SK-N-SH treated with all-trans-retinoic acid at 6 μM for 48 hours (cell line): ENCODE results near the gene TMEM87B.

Experiments
- ATAC-seq: fragments of 200-7000 bp; cut with Tn5 transposase; 3 replicates; pipeline ENCODE4 v1.9.1; 2020; ENCODE audit warnings: mild to moderate bottlenecking, moderate library complexity
- ARNTL ChIP-seq: fragments of 450-650 bp; formaldehyde crosslinking; IDR thresholded peaks from 2 replicates; pipeline ENCODE4 v1.5.0; 2020; ENCODE audit warnings: low read depth, mild to moderate bottlenecking, moderate library complexity, borderline replicate concordance
- BACH2 ChIP-seq: fragments of 250-450 bp; sonication (Bioruptor Pico); IDR thresholded peaks from 2 replicates; pipeline ENCODE4 v1.9.0; 2021; ENCODE audit warnings: mild to moderate bottlenecking, borderline replicate concordance
- CSDC2 ChIP-seq: fragments of 250-450 bp; sonication (Bioruptor Pico); IDR thresholded peaks from 2 replicates; pipeline ENCODE4 v1.5.0; 2020; ENCODE audit warnings: mild to moderate bottlenecking, moderate library complexity
- ESRRG ChIP-seq: fragments of 250-450 bp; sonication (Bioruptor Pico); IDR thresholded peaks from 2 replicates; pipeline ENCODE4 v1.6.1; 2021; ENCODE audit warnings: mild to moderate bottlenecking
- GLIS3 ChIP-seq: fragments of 250-450 bp; sonication (Bioruptor Pico); IDR thresholded peaks from 2 replicates; pipeline ENCODE4 v1.5.0; 2020; ENCODE audit warnings: mild to moderate bottlenecking, moderate library complexity
- ISL1 ChIP-seq: fragments of 250-450 bp; sonication (Bioruptor Pico); IDR thresholded peaks from 2 replicates; pipeline ENCODE4 v2.1.2; 2022; ENCODE audit warnings: mild to moderate bottlenecking, moderate library complexity
- OSR1 ChIP-seq: fragments of 250-450 bp; sonication (Bioruptor Pico); IDR thresholded peaks from 2 replicates; pipeline ENCODE4 v1.8.0; 2022; ENCODE audit warnings: moderate library complexity, mild to moderate bottlenecking, inconsistent platforms
- PPARA ChIP-seq: fragments of 250-450 bp; sonication (Bioruptor Pico); IDR thresholded peaks from 2 replicates; pipeline ENCODE4 v1.5.0; 2020; ENCODE audit warnings: mild to moderate bottlenecking, borderline replicate concordance
- RARB ChIP-seq: fragments of 250-450 bp; sonication (Bioruptor Pico); IDR thresholded peaks from 2 replicates; pipeline ENCODE4 v1.8.0; 2021; ENCODE audit warnings: mild to moderate bottlenecking, moderate library complexity
- SNAI2 ChIP-seq: fragments of 250-450 bp; sonication (Bioruptor Pico); IDR thresholded peaks from 2 replicates; pipeline ENCODE4 v1.5.0; 2020; ENCODE audit warnings: mild to moderate bottlenecking, moderate library complexity
- TCF4 ChIP-seq: fragments of 250-450 bp; sonication (Bioruptor Pico); IDR thresholded peaks from 2 replicates; pipeline ENCODE4 v1.8.0; 2021; ENCODE audit warnings: mild to moderate bottlenecking, moderate library complexity, borderline replicate concordance
- ZC3H10 ChIP-seq: fragments of 250-450 bp; sonication (Bioruptor Pico); IDR thresholded peaks from 2 replicates; pipeline ENCODE4 v1.5.1; 2021; ENCODE audit warnings: mild to moderate bottlenecking, moderate library complexity
- ZFP3 ChIP-seq: fragments of 250-450 bp; sonication (Bioruptor Pico); IDR thresholded peaks from 2 replicates; pipeline ENCODE4 v1.5.0; 2020; ENCODE audit warnings: mild to moderate bottlenecking, moderate library complexity
- ZFP30 ChIP-seq: fragments of 450-650 bp; formaldehyde crosslinking; IDR thresholded peaks from 2 replicates; pipeline ENCODE4 v1.5.0; 2022; ENCODE audit warnings: mild to moderate bottlenecking, moderate library complexity
- ZNF565 ChIP-seq: fragments of 450-650 bp; formaldehyde crosslinking; conservative IDR thresholded peaks from 2 replicates; pipeline ENCODE4 v1.5.0; 2020; ENCODE audit warnings: low read depth, mild to moderate bottlenecking, moderate library complexity
- ZNF70 ChIP-seq: fragments of 450-650 bp; formaldehyde crosslinking; IDR thresholded peaks from 2 replicates; pipeline ENCODE4 v1.5.0; 2020; ENCODE audit warnings: mild to moderate bottlenecking, moderate library complexity
- ZNF8 ChIP-seq: fragments of 450-650 bp; formaldehyde crosslinking; IDR thresholded peaks from 2 replicates; pipeline ENCODE4 v1.5.0; 2020; ENCODE audit warnings: mild to moderate bottlenecking, moderate library complexity
- TF ChIP-seq, protein P1 (sequence below): fragments of 250-450 bp; sonication (Bioruptor Pico); IDR thresholded peaks from 2 replicates; pipeline ENCODE4 v1.8.0; 2021; ENCODE audit warnings: low read depth, mild to moderate bottlenecking, moderate library complexity, borderline replicate concordance
- TF ChIP-seq, protein P2 (sequence below): fragments of 250-450 bp; sonication (Bioruptor Pico); IDR thresholded peaks from 2 replicates; pipeline ENCODE4 v1.5.1; 2020; ENCODE audit warnings: low read depth, mild to moderate bottlenecking, moderate library complexity
- TF ChIP-seq, protein P3 (sequence below): fragments of 250-450 bp; sonication (Bioruptor Pico); IDR thresholded peaks from 2 replicates; pipeline ENCODE4 v1.8.0; 2020; ENCODE audit warnings: mild to moderate bottlenecking, moderate library complexity, borderline replicate concordance
- TF ChIP-seq, protein P4 (sequence below): fragments of 250-450 bp; sonication (Bioruptor Pico); IDR thresholded peaks from 2 replicates; pipeline ENCODE4 v1.5.1; 2021; ENCODE audit warnings: mild to moderate bottlenecking, moderate library complexity
- TF ChIP-seq, protein P5 (sequence below): fragments of 250-450 bp; sonication (Bioruptor Pico); IDR thresholded peaks from 2 replicates; pipeline ENCODE4 v1.5.0; 2020; ENCODE audit warnings: mild to moderate bottlenecking, moderate library complexity

The TMEM87B gene

DNA sequence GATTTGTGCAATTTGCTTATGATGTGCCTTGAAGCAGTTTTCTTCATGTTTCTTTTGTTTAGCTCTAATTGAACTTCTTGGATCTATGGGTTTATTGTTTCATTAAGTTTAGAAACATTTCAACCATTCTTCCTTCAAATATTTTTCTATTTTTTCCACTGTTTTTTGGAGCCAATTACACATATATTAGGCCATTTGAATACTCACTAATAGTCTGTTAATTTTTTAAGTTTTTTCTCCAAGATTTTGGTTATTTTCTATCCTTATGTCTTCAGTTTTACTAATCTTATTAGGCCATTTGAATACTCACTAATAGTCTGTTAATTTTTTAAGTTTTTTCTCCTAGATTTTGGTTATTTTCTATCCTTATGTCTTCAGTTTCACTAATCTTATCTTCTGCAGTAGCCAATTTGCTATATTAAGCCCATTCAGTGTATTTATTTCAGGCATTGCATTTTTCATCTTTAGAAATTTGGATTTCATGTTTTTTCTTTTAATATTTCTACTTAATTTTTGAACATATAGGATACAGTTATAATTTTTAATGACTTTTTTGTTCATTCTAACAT lies 9.5 kb upstream of the TMEM87B start:
- ATAC-seq, result no peak
- no peak for TF ChIP-seq ZNF8
- peak; percentile 91 for TF ChIP-seq ZFP30 (CRISPR knock-in tag)
- TF ChIP-seq, all 23 proteins: peak for 1

DNA sequence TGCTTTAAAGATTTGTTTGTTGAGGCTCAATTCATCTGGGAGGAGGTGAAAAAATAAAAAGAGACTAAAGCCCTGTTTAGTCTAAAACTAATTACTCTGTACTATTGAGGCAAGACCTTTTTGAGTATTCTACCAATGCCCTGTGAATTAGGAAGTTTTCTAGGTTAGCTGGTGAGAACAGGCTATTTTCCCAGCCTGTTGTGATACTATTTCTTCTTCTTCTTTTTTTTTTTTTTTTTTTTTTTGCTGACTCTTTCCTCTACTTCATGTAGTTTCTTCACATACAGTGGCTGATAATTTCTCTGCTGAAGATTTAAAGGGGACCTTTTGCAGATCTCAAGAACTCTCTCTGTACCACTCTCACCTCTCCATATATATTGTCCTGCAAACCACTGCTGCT lies 8.8 kb upstream of the TMEM87B start:
- ATAC-seq, result no peak
- no peak for TF ChIP-seq ISL1 (CRISPR knock-in tag)
- no peak for TF ChIP-seq GLIS3
- TF ChIP-seq ZFP3, result no peak
- TF ChIP-seq ZNF565 (CRISPR knock-in tag), result no peak
- TF ChIP-seq, protein P1, sequence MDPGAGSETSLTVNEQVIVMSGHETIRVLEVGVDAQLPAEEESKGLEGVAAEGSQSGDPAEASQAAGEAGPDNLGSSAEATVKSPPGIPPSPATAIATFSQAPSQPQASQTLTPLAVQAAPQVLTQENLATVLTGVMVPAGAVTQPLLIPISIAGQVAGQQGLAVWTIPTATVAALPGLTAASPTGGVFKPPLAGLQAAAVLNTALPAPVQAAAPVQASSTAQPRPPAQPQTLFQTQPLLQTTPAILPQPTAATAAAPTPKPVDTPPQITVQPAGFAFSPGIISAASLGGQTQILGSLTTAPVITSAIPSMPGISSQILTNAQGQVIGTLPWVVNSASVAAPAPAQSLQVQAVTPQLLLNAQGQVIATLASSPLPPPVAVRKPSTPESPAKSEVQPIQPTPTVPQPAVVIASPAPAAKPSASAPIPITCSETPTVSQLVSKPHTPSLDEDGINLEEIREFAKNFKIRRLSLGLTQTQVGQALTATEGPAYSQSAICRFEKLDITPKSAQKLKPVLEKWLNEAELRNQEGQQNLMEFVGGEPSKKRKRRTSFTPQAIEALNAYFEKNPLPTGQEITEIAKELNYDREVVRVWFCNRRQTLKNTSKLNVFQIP (CRISPR knock-in tag), result no peak
- TF ChIP-seq, protein P2, sequence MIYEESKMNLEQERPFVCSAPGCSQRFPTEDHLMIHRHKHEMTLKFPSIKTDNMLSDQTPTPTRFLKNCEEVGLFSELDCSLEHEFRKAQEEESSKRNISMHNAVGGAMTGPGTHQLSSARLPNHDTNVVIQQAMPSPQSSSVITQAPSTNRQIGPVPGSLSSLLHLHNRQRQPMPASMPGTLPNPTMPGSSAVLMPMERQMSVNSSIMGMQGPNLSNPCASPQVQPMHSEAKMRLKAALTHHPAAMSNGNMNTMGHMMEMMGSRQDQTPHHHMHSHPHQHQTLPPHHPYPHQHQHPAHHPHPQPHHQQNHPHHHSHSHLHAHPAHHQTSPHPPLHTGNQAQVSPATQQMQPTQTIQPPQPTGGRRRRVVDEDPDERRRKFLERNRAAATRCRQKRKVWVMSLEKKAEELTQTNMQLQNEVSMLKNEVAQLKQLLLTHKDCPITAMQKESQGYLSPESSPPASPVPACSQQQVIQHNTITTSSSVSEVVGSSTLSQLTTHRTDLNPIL (CRISPR knock-in tag), result no peak
- no peak for TF ChIP-seq ZNF70 (CRISPR knock-in tag)
- TF ChIP-seq, protein P3, sequence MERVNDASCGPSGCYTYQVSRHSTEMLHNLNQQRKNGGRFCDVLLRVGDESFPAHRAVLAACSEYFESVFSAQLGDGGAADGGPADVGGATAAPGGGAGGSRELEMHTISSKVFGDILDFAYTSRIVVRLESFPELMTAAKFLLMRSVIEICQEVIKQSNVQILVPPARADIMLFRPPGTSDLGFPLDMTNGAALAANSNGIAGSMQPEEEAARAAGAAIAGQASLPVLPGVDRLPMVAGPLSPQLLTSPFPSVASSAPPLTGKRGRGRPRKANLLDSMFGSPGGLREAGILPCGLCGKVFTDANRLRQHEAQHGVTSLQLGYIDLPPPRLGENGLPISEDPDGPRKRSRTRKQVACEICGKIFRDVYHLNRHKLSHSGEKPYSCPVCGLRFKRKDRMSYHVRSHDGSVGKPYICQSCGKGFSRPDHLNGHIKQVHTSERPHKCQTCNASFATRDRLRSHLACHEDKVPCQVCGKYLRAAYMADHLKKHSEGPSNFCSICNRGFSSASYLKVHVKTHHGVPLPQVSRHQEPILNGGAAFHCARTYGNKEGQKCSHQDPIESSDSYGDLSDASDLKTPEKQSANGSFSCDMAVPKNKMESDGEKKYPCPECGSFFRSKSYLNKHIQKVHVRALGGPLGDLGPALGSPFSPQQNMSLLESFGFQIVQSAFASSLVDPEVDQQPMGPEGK (CRISPR knock-in tag), result no peak
- no peak for TF ChIP-seq SNAI2 (CRISPR knock-in tag)
- no peak for TF ChIP-seq TCF4 (CRISPR knock-in tag)
- TF ChIP-seq BACH2 (CRISPR knock-in tag), result no peak
- no peak for TF ChIP-seq CSDC2 (CRISPR knock-in tag)
- no peak for TF ChIP-seq ZC3H10
- no peak for TF ChIP-seq ZNF8
- TF ChIP-seq OSR1, result no peak
- TF ChIP-seq, protein P4, sequence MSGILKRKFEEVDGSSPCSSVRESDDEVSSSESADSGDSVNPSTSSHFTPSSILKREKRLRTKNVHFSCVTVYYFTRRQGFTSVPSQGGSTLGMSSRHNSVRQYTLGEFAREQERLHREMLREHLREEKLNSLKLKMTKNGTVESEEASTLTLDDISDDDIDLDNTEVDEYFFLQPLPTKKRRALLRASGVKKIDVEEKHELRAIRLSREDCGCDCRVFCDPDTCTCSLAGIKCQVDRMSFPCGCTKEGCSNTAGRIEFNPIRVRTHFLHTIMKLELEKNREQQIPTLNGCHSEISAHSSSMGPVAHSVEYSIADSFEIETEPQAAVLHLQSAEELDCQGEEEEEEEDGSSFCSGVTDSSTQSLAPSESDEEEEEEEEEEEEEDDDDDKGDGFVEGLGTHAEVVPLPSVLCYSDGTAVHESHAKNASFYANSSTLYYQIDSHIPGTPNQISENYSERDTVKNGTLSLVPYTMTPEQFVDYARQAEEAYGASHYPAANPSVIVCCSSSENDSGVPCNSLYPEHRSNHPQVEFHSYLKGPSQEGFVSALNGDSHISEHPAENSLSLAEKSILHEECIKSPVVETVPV (CRISPR knock-in tag), result no peak
- TF ChIP-seq RARB, result no peak
- TF ChIP-seq, protein P5, sequence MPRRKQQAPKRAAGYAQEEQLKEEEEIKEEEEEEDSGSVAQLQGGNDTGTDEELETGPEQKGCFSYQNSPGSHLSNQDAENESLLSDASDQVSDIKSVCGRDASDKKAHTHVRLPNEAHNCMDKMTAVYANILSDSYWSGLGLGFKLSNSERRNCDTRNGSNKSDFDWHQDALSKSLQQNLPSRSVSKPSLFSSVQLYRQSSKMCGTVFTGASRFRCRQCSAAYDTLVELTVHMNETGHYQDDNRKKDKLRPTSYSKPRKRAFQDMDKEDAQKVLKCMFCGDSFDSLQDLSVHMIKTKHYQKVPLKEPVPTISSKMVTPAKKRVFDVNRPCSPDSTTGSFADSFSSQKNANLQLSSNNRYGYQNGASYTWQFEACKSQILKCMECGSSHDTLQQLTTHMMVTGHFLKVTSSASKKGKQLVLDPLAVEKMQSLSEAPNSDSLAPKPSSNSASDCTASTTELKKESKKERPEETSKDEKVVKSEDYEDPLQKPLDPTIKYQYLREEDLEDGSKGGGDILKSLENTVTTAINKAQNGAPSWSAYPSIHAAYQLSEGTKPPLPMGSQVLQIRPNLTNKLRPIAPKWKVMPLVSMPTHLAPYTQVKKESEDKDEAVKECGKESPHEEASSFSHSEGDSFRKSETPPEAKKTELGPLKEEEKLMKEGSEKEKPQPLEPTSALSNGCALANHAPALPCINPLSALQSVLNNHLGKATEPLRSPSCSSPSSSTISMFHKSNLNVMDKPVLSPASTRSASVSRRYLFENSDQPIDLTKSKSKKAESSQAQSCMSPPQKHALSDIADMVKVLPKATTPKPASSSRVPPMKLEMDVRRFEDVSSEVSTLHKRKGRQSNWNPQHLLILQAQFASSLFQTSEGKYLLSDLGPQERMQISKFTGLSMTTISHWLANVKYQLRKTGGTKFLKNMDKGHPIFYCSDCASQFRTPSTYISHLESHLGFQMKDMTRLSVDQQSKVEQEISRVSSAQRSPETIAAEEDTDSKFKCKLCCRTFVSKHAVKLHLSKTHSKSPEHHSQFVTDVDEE (CRISPR knock-in tag), result no peak
- TF ChIP-seq, all 23 proteins: peak for 0

DNA sequence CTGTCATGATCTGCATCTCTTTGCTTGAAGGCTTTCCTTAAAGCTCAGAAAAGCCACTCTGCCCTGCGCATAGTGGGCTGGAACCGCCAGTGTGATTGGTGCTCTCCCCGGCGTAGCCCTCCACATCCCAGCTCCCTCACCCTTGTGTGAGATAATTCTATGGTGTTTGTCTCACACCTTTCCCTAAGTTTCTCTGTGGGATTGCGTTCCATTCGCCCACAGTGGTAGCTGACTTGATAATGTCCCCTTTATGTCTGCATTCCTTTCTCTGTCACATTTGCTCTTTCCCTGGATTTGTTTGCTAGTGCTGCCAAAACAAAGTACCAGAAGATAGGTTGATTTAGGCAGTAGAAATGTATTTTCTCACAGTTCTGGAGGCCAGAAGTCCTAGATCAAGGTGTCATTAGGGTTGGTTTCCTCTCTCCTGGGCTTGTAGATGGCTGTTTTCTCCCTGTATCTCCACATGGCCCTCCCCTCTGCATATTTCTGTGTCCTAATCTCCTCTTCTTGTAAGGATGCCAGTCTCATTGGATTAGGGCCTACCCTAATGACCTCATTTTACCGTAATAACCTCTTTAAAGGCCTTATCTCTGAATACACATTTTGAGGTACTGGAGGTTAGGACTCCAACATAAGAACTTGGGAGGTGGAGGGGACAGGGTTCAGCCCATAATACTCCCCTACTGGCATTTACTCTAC lies 7.4 kb upstream of the TMEM87B start:
- no peak for ATAC-seq
- TF ChIP-seq ISL1 (CRISPR knock-in tag) (no peak), ZNF8 (no peak), PPARA (CRISPR knock-in tag) (no peak), ESRRG (no peak), ARNTL (CRISPR knock-in tag) (no peak), OSR1 (no peak), ZNF70 (CRISPR knock-in tag) (no peak)
- TF ChIP-seq, protein P5 (CRISPR knock-in tag), result no peak
- TF ChIP-seq, protein P1 (CRISPR knock-in tag), result no peak
- TF ChIP-seq, protein P3 (CRISPR knock-in tag), result no peak
